Smooth muscle cell of the brain vasculature (primary cell): ENCODE measurements around the gene STXBP1.
A peak's percentile ranks its signal among the peaks of the same experiment; 100 is the strongest.

ENCODE experiments used
- DNase-seq: peaks from one replicate; pipeline ENCODE4 v3.0.0-alpha.2; 2012; ENCODE audit warnings: low read depth, low spot score

The STXBP1 gene

DNA sequence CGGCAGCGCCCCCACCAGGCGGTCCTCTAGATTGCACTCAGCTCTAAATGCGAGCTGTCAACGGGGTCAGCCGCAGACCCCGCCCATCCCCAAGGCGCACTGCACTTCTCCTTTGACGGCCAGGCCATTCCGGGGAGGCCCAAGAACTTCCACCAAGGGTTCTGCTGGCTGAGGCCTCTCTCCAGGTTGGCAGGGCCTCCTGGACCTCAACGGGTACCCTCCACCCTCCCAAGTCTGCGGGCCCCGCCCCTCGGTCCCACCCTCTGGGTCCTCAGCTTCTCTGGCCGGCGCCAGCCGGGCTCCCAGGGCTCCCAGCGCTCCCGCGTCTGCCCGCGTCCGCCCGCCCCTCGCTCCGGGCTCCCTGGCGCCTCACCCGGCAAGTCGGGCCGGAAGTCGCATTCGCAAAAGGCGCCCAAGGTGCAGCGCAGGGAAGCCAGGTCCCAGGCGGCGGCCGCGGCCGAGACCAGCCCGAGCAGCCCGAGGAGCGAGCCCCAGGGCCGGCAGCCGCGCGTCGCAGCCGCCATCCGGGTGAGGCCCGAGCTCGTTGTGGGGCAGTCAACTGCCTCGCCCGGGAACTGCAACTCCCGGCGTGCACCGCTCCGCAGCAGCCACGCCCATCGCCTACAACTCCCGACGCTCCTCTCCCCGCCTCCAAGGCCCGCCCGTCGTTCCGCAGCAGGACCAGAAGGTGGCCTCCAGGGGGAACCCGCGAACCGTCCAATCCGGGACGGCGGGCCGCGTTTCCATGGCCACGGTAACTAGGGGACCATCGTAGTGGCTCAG lies 122.9 kb downstream of the STXBP1 start, which contains the start of gene TOR2A:
Gene TOR2A (minus strand): TSS at position 548 of the 783 bp plus-strand sequence. CDS start 24 bp downstream, at position 524.
- peak; percentile 94 for DNase-seq

DNA sequence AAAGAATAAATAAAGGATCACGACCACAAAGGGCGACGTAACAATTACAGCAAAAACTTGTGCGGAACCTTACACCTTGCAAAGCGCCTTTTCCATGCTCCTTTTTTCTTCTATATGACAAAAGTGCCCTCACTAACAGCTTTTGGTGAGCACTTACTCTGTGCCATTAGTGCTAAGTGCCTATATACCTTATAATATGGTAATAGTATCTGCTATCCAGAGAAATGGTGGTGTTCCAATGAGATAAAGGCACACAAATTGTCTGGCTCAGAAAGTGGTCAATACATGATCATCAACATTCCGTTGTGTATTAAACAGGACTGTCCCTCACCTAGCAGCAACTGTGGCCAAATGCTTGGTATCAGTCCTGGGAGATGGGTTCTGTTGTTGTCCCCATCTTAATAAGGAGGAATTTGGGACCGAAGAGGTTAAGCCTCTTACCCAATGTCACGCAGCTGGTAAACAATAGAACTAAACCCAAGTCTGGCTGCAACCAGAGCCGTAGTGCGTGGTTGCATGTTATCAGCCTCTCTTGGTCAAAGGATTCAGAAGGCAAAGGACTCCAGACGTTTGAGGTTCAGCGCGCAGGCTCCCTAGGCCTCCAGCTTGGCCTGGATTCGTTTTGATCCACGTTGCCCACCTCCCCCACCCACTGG lies 123.6 kb downstream of the STXBP1 start:
- DNase-seq, result no peak

DNA sequence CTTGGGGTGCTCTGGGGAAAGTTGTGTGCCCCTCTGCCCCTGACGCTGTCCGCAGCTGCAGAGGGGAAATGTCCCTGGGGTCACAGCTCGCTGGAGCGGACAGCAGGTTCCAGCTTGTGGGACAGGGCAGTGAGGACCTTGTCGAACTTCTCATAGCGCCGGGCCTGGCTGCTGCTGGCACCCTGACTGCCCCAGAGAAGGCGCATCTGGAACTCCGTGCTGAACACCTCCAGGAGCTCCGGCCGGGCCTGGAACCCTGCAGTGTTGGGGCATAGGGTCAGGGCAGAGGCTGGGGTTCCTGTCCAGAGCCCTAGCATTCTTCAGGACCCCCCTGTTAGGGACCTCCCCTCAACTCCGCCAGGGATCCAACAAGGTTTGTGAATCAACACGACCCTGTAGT lies 126.6 kb downstream of the STXBP1 start:
- no peak for DNase-seq

DNA sequence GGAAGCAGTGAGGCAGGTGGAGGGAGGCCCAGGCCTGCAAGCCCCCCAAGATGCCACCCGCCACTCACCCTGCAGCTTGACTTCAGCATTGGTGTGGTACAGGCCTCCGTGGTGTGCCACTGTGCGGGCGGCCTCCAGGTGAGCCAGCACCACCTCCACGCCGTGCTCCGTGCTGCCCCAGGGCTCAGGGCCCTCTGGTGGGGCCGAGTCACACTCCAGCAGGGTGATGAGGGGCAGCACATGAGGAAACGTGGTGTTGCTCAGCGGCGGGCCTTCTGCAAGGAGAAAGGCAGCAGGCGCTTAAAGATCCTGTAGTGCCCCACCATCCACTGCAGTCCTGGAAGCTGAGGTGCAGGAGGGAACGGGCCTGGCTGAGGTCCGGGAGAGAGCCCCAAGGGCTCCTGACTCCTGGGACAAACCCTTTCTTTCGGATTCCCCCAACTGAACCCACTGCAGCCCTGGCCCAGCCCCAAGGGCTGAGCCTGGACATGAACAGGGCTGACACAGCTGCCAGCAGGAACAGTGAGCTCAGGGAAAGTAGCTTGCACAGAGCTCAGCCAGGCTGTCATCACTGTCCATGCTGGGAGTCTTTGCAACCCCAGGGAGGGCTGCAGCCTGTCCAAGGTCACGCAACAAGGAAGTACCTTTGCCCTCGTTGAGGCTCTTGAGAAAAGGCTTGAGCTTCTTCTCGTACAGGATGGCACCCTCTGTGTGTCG lies 127.7 kb downstream of the STXBP1 start:
- no peak for DNase-seq

DNA sequence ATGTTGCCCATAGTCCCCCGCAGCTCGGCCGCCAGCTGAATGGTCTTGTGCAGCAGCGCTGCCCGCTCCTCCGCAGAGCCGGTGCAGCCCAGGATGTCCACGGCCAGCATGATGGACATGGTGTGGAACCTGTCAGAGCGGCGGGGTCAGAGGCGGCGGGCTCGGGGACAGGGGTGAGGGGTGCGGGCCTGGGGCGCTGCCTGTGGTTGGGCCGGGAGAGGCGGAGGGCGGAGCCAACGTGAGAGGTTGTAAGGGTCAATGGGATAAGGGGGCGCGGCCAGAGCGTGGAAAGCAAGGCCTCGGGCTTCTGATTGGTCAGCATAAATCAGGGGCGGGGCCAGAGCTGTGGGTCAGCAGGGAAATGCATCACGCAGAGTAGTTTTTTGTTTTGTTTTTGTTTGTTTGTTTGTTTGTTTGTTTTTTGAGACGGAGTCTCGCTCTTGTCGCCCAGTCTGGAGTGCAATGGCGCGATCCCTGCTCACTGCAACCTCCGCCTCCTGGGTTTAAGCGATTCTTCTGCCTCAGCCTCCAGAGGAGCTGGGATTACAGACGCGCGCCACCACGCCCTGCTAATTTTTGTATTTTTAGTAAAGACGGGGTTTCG lies 129.9 kb downstream of the STXBP1 start:
- DNase-seq, result no peak
